Esophagus muscularis mucosa (tissue), 4 donors: Measurements from ENCODE around the gene ATP11A.

Source experiments
- EP300 ChIP-seq: sonication (generic); formaldehyde crosslinking; IDR thresholded peaks from one replicate; pipeline ENCODE4 v1.6.1; 2017; ENCODE audit warnings: antibody characterized with exemption
- POLR2A ChIP-seq: fragments of 450-650 bp; IDR thresholded peaks from one replicate; pipeline ENCODE4 v1.6.1; 2017; ENCODE audit warnings: antibody characterized with exemption, moderate library complexity, mild to moderate bottlenecking, low read depth
- TF ChIP-seq, protein P1 (sequence below), 3 experiments: fragments of 200-600 bp in 2 of 3; fragments of 450-650 bp in 1 of 3; sonication (generic) in 2 of 3; IDR thresholded peaks; one replicate each; pipeline ENCODE4 v1.5.1; 2017 to 2019; ENCODE audit warnings: antibody characterized with exemption in 3 of 3, mild to moderate bottlenecking in 2 of 3, moderate library complexity in 1 of 3

DNA sequence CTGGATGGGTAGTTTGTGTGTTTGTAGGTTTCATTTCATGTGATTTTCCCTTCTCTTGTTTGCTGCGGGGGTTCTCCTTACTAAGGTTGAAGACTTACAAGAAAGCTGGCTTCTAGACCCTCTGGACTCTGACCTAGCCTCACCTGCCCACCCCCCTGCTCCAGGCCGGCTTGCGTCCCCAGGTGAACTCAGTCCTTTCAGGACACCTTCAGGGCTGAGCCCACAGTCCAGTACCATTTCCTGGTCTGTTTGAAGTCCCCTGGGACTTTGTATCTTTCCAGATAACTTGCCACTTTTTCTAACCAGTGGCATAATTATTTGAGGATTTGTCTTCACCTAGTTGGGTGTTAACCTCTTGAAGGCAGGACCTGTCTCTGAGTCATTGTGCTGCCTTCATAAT is 227.9 kb downstream of the ATP11A start:
- TF ChIP-seq, protein P1, sequence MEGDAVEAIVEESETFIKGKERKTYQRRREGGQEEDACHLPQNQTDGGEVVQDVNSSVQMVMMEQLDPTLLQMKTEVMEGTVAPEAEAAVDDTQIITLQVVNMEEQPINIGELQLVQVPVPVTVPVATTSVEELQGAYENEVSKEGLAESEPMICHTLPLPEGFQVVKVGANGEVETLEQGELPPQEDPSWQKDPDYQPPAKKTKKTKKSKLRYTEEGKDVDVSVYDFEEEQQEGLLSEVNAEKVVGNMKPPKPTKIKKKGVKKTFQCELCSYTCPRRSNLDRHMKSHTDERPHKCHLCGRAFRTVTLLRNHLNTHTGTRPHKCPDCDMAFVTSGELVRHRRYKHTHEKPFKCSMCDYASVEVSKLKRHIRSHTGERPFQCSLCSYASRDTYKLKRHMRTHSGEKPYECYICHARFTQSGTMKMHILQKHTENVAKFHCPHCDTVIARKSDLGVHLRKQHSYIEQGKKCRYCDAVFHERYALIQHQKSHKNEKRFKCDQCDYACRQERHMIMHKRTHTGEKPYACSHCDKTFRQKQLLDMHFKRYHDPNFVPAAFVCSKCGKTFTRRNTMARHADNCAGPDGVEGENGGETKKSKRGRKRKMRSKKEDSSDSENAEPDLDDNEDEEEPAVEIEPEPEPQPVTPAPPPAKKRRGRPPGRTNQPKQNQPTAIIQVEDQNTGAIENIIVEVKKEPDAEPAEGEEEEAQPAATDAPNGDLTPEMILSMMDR (IDR thresholded peaks at IDR 0.05), result no peak
- TF ChIP-seq POLR2A (no peak), EP300 (no peak)
